ENCODE measurements around the gene COL6A3. TPM values are rescaled to one million over a fixed set of nuclear protein-coding genes. Genes with fewer than 3 reads are reported as not detected.

COL6A3 gene
- total and polyA plus RNA-seq, 9 of the 15 experiments (the other 6 are each of a cell fraction or from before 2014, with no cell fraction given): 0.07 to 4.1 (median 1.5) TPM

- TF ChIP-seq, protein P1, sequence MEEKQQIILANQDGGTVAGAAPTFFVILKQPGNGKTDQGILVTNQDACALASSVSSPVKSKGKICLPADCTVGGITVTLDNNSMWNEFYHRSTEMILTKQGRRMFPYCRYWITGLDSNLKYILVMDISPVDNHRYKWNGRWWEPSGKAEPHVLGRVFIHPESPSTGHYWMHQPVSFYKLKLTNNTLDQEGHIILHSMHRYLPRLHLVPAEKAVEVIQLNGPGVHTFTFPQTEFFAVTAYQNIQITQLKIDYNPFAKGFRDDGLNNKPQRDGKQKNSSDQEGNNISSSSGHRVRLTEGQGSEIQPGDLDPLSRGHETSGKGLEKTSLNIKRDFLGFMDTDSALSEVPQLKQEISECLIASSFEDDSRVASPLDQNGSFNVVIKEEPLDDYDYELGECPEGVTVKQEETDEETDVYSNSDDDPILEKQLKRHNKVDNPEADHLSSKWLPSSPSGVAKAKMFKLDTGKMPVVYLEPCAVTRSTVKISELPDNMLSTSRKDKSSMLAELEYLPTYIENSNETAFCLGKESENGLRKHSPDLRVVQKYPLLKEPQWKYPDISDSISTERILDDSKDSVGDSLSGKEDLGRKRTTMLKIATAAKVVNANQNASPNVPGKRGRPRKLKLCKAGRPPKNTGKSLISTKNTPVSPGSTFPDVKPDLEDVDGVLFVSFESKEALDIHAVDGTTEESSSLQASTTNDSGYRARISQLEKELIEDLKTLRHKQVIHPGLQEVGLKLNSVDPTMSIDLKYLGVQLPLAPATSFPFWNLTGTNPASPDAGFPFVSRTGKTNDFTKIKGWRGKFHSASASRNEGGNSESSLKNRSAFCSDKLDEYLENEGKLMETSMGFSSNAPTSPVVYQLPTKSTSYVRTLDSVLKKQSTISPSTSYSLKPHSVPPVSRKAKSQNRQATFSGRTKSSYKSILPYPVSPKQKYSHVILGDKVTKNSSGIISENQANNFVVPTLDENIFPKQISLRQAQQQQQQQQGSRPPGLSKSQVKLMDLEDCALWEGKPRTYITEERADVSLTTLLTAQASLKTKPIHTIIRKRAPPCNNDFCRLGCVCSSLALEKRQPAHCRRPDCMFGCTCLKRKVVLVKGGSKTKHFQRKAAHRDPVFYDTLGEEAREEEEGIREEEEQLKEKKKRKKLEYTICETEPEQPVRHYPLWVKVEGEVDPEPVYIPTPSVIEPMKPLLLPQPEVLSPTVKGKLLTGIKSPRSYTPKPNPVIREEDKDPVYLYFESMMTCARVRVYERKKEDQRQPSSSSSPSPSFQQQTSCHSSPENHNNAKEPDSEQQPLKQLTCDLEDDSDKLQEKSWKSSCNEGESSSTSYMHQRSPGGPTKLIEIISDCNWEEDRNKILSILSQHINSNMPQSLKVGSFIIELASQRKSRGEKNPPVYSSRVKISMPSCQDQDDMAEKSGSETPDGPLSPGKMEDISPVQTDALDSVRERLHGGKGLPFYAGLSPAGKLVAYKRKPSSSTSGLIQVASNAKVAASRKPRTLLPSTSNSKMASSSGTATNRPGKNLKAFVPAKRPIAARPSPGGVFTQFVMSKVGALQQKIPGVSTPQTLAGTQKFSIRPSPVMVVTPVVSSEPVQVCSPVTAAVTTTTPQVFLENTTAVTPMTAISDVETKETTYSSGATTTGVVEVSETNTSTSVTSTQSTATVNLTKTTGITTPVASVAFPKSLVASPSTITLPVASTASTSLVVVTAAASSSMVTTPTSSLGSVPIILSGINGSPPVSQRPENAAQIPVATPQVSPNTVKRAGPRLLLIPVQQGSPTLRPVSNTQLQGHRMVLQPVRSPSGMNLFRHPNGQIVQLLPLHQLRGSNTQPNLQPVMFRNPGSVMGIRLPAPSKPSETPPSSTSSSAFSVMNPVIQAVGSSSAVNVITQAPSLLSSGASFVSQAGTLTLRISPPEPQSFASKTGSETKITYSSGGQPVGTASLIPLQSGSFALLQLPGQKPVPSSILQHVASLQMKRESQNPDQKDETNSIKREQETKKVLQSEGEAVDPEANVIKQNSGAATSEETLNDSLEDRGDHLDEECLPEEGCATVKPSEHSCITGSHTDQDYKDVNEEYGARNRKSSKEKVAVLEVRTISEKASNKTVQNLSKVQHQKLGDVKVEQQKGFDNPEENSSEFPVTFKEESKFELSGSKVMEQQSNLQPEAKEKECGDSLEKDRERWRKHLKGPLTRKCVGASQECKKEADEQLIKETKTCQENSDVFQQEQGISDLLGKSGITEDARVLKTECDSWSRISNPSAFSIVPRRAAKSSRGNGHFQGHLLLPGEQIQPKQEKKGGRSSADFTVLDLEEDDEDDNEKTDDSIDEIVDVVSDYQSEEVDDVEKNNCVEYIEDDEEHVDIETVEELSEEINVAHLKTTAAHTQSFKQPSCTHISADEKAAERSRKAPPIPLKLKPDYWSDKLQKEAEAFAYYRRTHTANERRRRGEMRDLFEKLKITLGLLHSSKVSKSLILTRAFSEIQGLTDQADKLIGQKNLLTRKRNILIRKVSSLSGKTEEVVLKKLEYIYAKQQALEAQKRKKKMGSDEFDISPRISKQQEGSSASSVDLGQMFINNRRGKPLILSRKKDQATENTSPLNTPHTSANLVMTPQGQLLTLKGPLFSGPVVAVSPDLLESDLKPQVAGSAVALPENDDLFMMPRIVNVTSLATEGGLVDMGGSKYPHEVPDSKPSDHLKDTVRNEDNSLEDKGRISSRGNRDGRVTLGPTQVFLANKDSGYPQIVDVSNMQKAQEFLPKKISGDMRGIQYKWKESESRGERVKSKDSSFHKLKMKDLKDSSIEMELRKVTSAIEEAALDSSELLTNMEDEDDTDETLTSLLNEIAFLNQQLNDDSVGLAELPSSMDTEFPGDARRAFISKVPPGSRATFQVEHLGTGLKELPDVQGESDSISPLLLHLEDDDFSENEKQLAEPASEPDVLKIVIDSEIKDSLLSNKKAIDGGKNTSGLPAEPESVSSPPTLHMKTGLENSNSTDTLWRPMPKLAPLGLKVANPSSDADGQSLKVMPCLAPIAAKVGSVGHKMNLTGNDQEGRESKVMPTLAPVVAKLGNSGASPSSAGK (IDR thresholded peaks at IDR 0.05): peak; percentile 58
- TF ChIP-seq, protein P2, sequence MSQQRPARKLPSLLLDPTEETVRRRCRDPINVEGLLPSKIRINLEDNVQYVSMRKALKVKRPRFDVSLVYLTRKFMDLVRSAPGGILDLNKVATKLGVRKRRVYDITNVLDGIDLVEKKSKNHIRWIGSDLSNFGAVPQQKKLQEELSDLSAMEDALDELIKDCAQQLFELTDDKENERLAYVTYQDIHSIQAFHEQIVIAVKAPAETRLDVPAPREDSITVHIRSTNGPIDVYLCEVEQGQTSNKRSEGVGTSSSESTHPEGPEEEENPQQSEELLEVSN (IDR thresholded peaks at IDR 0.05; ENCODE audit: borderline replicate concordance in 1 of 2, extremely low read depth in 1 of 2, insufficient read depth in 1 of 2, insufficient read length in 1 of 2, low read depth in 1 of 2, low read length in 1 of 2, poor library complexity in 1 of 2, severe bottlenecking in 1 of 2): peak in 1 of 2 experiments; percentile 31
- TF ChIP-seq, protein P3, sequence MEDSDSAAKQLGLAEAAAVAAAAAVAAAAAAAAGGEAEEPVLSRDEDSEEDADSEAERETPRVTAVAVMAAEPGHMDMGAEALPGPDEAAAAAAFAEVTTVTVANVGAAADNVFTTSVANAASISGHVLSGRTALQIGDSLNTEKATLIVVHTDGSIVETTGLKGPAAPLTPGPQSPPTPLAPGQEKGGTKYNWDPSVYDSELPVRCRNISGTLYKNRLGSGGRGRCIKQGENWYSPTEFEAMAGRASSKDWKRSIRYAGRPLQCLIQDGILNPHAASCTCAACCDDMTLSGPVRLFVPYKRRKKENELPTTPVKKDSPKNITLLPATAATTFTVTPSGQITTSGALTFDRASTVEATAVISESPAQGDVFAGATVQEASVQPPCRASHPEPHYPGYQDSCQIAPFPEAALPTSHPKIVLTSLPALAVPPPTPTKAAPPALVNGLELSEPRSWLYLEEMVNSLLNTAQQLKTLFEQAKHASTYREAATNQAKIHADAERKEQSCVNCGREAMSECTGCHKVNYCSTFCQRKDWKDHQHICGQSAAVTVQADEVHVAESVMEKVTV (CRISPR knock-in tag; IDR thresholded peaks at IDR 0.05): 0 out of 2 replicates have a peak, but pooled peaks have one; percentile 13
- TF ChIP-seq, protein P4, sequence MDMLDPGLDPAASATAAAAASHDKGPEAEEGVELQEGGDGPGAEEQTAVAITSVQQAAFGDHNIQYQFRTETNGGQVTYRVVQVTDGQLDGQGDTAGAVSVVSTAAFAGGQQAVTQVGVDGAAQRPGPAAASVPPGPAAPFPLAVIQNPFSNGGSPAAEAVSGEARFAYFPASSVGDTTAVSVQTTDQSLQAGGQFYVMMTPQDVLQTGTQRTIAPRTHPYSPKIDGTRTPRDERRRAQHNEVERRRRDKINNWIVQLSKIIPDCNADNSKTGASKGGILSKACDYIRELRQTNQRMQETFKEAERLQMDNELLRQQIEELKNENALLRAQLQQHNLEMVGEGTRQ (CRISPR knock-in tag; IDR thresholded peaks at IDR 0.05): no peak
- TF ChIP-seq, protein P5, sequence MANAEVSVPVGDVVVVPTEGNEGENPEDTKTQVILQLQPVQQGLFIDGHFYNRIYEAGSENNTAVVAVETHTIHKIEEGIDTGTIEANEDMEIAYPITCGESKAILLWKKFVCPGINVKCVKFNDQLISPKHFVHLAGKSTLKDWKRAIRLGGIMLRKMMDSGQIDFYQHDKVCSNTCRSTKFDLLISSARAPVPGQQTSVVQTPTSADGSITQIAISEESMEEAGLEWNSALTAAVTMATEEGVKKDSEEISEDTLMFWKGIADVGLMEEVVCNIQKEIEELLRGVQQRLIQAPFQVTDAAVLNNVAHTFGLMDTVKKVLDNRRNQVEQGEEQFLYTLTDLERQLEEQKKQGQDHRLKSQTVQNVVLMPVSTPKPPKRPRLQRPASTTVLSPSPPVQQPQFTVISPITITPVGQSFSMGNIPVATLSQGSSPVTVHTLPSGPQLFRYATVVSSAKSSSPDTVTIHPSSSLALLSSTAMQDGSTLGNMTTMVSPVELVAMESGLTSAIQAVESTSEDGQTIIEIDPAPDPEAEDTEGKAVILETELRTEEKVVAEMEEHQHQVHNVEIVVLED (CRISPR knock-in tag; IDR thresholded peaks at IDR 0.05): no peak
- peak; percentile 52 for TF ChIP-seq GABPA (tag; conservative IDR thresholded peaks at IDR 0.05; ENCODE audit: low read depth)
- peak; percentile 42; the same call in 1 of the 2 replicates for TF ChIP-seq CREM (IDR thresholded peaks at IDR 0.05; ENCODE audit: low read depth)
- no peak for TF ChIP-seq U2AF1 (optimal IDR thresholded peaks at IDR 0.05; ENCODE audit: low read depth, low read length)
- TF ChIP-seq ARID1B (IDR thresholded peaks at IDR 0.05): no peak
These were observed 7.7 kb upstream of the COL6A3 start (continued) for GRCh38 chr2:237421542-237422116.

All from K562 (cell line).